Common myeloid progenitor, CD34-positive (primary cell): ENCODE measurements around the gene MPP7. TPM values are rescaled to one million over a fixed set of nuclear protein-coding genes. Genes with fewer than 3 reads are reported as not detected.
"Not testable (repeated sequence)": the region's sequence is repeated elsewhere in the genome, so short reads cannot be mapped to it uniquely, and the experiment has no call there.

Source experiments
- CTCF ChIA-PET: fragments of 350-600 bp; sonication (Branson Sonifier 250); formaldehyde crosslinking; loops from one replicate; lab custom pipeline; 2021; ENCODE audit warnings: antibody characterized with exemption; lab: Charles Lee
- POLR2A ChIA-PET: fragments of 350-600 bp; sonication (Branson Sonifier 250); formaldehyde crosslinking; loops from one replicate; lab custom pipeline; 2021; ENCODE audit warnings: antibody characterized with exemption; lab: Charles Lee
- DNase-seq, 3 donors: peaks; one replicate each; pipeline versions ENCODE4 v3.0.0 to v3.0.0-alpha.2; 2013
- H3K27ac ChIP-seq, 2 experiments: 1 replicate in 1 of 2; 2 replicates in 1 of 2; pipeline ENCODE4 v1.7.0; 2013; ENCODE audit warnings: inconsistent platforms in 2 of 2, low read length in 2 of 2, mild to moderate bottlenecking in 2 of 2, low read depth in 1 of 2, moderate library complexity in 1 of 2; ENCODE audit not compliant: severe bottlenecking in 2 of 2, insufficient read depth in 1 of 2, poor library complexity in 1 of 2
- H3K27me3 ChIP-seq, 5 experiments: replicated peaks in 2 of 5; 1 replicate in 3 of 5; 2 replicates in 2 of 5; pipeline versions ENCODE4 v1.6.1 to v1.7.0; 2013; ENCODE audit warnings: low read length in 4 of 5, mild to moderate bottlenecking in 2 of 5, moderate library complexity in 2 of 5, inconsistent platforms in 1 of 5; ENCODE audit not compliant: insufficient read depth in 5 of 5, control insufficient read depth in 4 of 5
- H3K36me3 ChIP-seq, 4 experiments: 1 replicate in 2 of 4; 2 replicates in 2 of 4; pipeline versions ENCODE4 v1.6.1 to v1.7.0; 2013; ENCODE audit warnings: low read length in 3 of 4, control low read depth in 1 of 4, mild to moderate bottlenecking in 1 of 4; ENCODE audit not compliant: control insufficient read depth in 4 of 4, insufficient read depth in 4 of 4
- H3K4me1 ChIP-seq, 4 experiments: 1 replicate in 3 of 4; 2 replicates in 1 of 4; pipeline versions ENCODE4 v1.6.1 to v1.7.1; 2013; ENCODE audit warnings: low read length in 3 of 4, mild to moderate bottlenecking in 3 of 4, control low read depth in 1 of 4, inconsistent platforms in 1 of 4, moderate library complexity in 1 of 4; ENCODE audit not compliant: control insufficient read depth in 4 of 4, insufficient read depth in 4 of 4; ENCODE audit errors: control extremely low read depth in 1 of 4
- H3K4me3 ChIP-seq, 7 experiments: 1 replicate in 4 of 7; 2 replicates in 3 of 7; pipeline versions ENCODE4 v1.5.1 to v1.7.0; 2013; ENCODE audit warnings: mild to moderate bottlenecking in 7 of 7, low read length in 6 of 7, moderate library complexity in 6 of 7, inconsistent platforms in 2 of 7, low read depth in 2 of 7, control low read depth in 1 of 7; ENCODE audit not compliant: insufficient read depth in 4 of 7, control insufficient read depth in 1 of 7; ENCODE audit errors: extremely low read depth in 1 of 7
- H3K9me3 ChIP-seq, 5 experiments: 1 replicate in 4 of 5; 2 replicates in 1 of 5; pipeline versions ENCODE4 v1.6.1 to v1.7.1; 2013; ENCODE audit warnings: low read length in 4 of 5, mild to moderate bottlenecking in 2 of 5, inconsistent platforms in 1 of 5, low read depth in 1 of 5, moderate library complexity in 1 of 5; ENCODE audit not compliant: control insufficient read depth in 4 of 5, insufficient read depth in 2 of 5; ENCODE audit errors: control extremely low read depth in 1 of 5
- WGBS: methylation state at CpG from one replicate; pipeline ENCODE4 v1.1.5; 2013; ENCODE audit not compliant: insufficient coverage; 5-methylcytosine and 5-hydroxymethylcytosine counted together
- polyA plus RNA-seq: library from polyadenylated mRNA; unstranded; fragments of 120-200 nt; gene quantifications from one replicate; pipeline ENCODE4 v1.2.1, GENCODE V29; 2013

Gene MPP7
- polyA plus RNA-seq: 13.4 TPM

GRCh38 chr10:28302638-28303488 lies at the start of gene MPP7:
Gene MPP7, minus strand, starts transcription at chr10:28303064. Its CDS starts 64,460 bp downstream, at chr10:28238604.
- Histone ChIP-seq H3K4me1 (peaks cover 15 to 25% (median 20%) of the 10 kb centered on the region in 4 experiments), H3K4me3 (peak within 1 kb of the TSS; percentile 71 to 99 (median 87)), H3K36me3 (no peaks in the 10 kb centered on the region), H3K27me3 (no peaks in the 10 kb centered on the region), H3K9me3 (no peaks in the 10 kb centered on the region), H3K27ac (peak within 1 kb of the TSS; percentile 64 to 81)
- CTCF ChIA-PET: interaction anchor here (0.5 to 11.9 kb wide), 26 partner anchors 9 to 126 kb away, joined by 3 to 179 read pairs (median 6); no protein-coding TSS in a partner anchor
- 0% methylated on average over 53 of the region's 80 CpGs for WGBS
- DNase-seq: peak; percentile 99
- POLR2A ChIA-PET: interaction anchor here (0.8 to 1.3 kb wide), 2 partner anchors 18 to 21 kb away, joined by 3 read pairs; no protein-coding TSS in a partner anchor

DNA sequence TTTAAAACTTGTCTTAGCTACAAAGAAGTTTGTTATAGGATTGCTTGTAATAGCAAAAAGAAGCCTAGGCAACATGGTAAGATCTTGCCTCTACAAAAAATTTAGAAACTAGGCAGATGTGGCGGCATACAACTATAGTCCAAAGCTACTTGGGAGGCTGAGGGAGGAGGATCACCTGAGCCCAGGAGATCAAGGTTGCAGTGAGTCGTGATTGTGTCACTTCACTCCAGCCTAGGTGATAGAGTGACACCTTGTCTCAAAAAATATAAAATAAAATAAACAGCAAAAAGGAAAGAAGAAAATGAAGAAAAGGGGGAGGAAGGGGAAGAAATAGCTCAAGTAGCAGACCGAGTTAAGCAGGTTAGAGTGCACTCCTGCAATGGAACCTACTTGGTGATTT lies 47.0 kb upstream of the MPP7 start:
- no CpG with 5 or more reads among the region's 3 CpGs for whole genome bisulfite sequencing
- POLR2A ChIA-PET: no interaction called here
- no peak overlapping the region for H3K27ac ChIP-seq
- H3K4me3 ChIP-seq: no peak overlapping the region
- peaks cover 0 to 8% (median 3%) of the 10 kb centered on the region in 5 experiments for H3K9me3 ChIP-seq
- no peaks in the 10 kb centered on the region for H3K36me3 ChIP-seq
- CTCF ChIA-PET: interaction anchor here (1.0 to 1.1 kb wide), 3 partner anchors 9 to 47 kb away, joined by 3 read pairs; partner anchors contain the start of gene MPP7
- no peaks in the 10 kb centered on the region for H3K27me3 ChIP-seq
- H3K4me1 ChIP-seq: no peaks in the 10 kb centered on the region
- no peak for DNase-seq

GRCh38 chr10:28343987-28344895 lies 41.4 kb upstream of the MPP7 start:
- peaks cover 2 to 17% (median 4%) of the 10 kb centered on the region in 5 experiments for H3K9me3 ChIP-seq
- ChIA-PET CTCF (interaction anchor here (0.8 to 1.3 kb wide), 5 partner anchors 10 to 93 kb away, joined by 3 read pairs; no protein-coding TSS in a partner anchor), POLR2A (no interaction called here)
- no peak overlapping the region for H3K27ac ChIP-seq
- WGBS: 100% methylated on average over 1 of the region's 6 CpGs
- no peaks in the 10 kb centered on the region for H3K4me1 ChIP-seq
- no peak overlapping the region for H3K4me3 ChIP-seq
- no peaks in the 10 kb centered on the region for H3K36me3 ChIP-seq
- no peaks in the 10 kb centered on the region for H3K27me3 ChIP-seq
- no peak for DNase-seq

DNA sequence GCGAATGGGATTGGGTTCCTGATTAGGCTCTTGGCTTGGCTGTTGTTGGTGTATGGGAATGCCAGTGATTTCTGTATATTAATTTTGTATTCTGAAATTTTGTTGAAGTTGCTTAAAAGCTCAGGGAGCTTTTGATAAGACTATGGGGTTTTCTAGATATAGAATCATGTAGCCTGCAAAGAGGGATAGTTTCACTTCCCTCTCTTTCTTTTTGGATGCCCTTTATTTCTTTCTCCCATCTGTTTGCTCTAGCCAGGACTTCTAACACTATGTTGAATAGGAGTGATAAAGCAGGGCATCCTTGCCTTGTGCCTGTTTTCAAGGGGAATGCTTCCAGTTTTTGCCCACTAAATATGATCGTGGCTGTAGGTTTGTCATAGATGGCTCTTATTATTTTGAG lies 40.4 kb upstream of the MPP7 start:
- no peak overlapping the region for H3K4me3 ChIP-seq
- H3K27ac ChIP-seq: no peak overlapping the region
- ChIA-PET CTCF (interaction anchor here (1.1 kb wide), 1 partner anchor 9 kb away, joined by 3 read pairs; no protein-coding TSS in a partner anchor), POLR2A (no interaction called here)
- peaks cover 2 to 17% (median 4%) of the 10 kb centered on the region in 5 experiments for H3K9me3 ChIP-seq
- WGBS: no CpG with 5 or more reads among the region's 2 CpGs
- DNase-seq: no peak
- H3K27me3 ChIP-seq: no peaks in the 10 kb centered on the region
- H3K4me1 ChIP-seq: no peaks in the 10 kb centered on the region
- no peaks in the 10 kb centered on the region for H3K36me3 ChIP-seq

- POLR2A ChIA-PET, H3K27me3 ChIP-seq, H3K4me1 ChIP-seq, H3K4me3 ChIP-seq, H3K36me3 ChIP-seq, H3K27ac ChIP-seq, DNase-seq, H3K9me3 ChIP-seq: not testable (repeated sequence)
- CTCF ChIA-PET: interaction anchor here (1.7 to 2.3 kb wide), 2 partner anchors 12 to 39 kb away, joined by 5 to 6 read pairs; no protein-coding TSS in a partner anchor
- no CpG with 5 or more reads among the region's 5 CpGs for WGBS
These were observed 38.8 kb upstream of the MPP7 start for GRCh38 chr10:28341679-28342078.

DNA sequence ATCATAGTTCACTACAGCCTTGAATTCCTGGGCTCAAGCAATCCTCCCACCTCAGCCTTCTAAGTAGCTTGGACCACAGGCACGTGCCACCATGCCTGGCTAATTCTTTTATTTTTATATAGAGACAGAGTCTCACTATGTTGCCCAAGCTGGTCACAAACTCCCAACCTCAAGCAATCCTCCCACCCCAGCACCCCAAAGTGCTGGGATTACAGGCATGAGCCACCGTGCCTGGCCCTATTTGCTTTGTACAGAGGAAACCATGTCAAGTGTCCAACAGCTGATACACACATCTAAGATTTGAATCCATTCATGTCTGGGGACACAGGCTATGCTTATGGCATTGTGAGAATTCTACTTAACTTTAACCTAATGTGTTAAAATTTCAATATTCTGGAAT lies 29.9 kb upstream of the MPP7 start:
- Histone ChIP-seq H3K4me1 (peaks cover 28 to 70% (median 49%) of the 10 kb centered on the region in 4 experiments), H3K9me3 (no peaks in the 10 kb centered on the region), H3K27me3 (no peaks in the 10 kb centered on the region), H3K4me3 (no peak overlapping the region), H3K36me3 (no peaks in the 10 kb centered on the region), H3K27ac (peak overlapping the region; percentile 93 to 96)
- ChIA-PET POLR2A (interaction anchor here (0.6 kb wide), 1 partner anchor 11 kb away, joined by 3 read pairs; no protein-coding TSS in a partner anchor), CTCF (interaction anchor here (0.8 to 1.6 kb wide), 3 partner anchors 34 to 49 kb away, joined by 3 to 4 read pairs (median 4); no protein-coding TSS in a partner anchor)
- 80% methylated on average over 1 of the region's 2 CpGs for WGBS
- peak in 2 of 3 donors; percentile 23 to 51 for DNase-seq
